Prostate gland (tissue), 2 donors: ENCODE measurements around the gene ALDH1A2.
A peak's percentile ranks its signal among the peaks of the same experiment; 100 is the strongest.

Experiments used
- POLR2A ChIP-seq: fragments of 450-650 bp; IDR thresholded peaks from one replicate; pipeline ENCODE4 v1.6.1; 2016; ENCODE audit warnings: antibody characterized with exemption, mild to moderate bottlenecking
- TF ChIP-seq, protein P1 (sequence below), 4 experiments: fragments of 200-600 bp in 2 of 4; fragments of 450-650 bp in 2 of 4; sonication (generic) in 2 of 4; IDR thresholded peaks; 1 replicate in 3 of 4; 2 replicates in 1 of 4; pipeline ENCODE4 v1.5.1; 2016 to 2019; ENCODE audit warnings: antibody characterized with exemption in 4 of 4, mild to moderate bottlenecking in 2 of 4, moderate library complexity in 2 of 4

DNA sequence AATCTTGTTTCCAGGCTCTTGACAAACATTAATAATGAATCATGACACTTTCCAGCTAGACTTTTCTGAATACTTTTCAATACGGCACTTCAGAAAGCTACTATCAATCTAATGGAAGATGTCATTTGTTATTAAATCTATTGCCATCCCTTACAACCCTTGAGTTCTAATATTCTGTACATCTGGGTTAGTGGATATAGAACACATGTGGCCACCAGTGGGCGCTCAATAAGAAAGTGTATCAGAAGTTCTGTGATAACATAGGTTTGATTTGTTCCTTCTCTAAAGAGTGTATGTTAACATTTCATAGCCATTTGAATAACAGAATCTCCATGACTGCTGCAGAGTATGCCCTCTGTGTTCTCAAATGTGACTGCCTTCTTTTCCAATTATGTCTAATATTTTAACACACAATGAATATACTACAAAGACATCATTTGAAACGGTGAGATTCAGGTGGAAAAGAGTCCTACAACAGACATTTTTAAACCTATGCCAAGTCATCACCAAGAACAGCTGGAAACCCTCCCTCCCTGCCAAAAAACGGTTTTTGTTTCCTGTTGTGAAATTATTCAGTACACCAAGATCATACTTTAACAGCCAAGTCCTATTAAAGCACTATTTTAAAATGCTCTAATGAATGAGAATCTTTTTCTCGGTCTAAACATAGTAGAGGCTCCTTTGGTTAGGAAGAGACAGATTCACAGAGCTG lies 22.2 kb downstream of the ALDH1A2 start:
- TF ChIP-seq, protein P1, sequence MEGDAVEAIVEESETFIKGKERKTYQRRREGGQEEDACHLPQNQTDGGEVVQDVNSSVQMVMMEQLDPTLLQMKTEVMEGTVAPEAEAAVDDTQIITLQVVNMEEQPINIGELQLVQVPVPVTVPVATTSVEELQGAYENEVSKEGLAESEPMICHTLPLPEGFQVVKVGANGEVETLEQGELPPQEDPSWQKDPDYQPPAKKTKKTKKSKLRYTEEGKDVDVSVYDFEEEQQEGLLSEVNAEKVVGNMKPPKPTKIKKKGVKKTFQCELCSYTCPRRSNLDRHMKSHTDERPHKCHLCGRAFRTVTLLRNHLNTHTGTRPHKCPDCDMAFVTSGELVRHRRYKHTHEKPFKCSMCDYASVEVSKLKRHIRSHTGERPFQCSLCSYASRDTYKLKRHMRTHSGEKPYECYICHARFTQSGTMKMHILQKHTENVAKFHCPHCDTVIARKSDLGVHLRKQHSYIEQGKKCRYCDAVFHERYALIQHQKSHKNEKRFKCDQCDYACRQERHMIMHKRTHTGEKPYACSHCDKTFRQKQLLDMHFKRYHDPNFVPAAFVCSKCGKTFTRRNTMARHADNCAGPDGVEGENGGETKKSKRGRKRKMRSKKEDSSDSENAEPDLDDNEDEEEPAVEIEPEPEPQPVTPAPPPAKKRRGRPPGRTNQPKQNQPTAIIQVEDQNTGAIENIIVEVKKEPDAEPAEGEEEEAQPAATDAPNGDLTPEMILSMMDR (IDR thresholded peaks at IDR 0.05), result peak in 3 of 4 experiments; percentile 28 to 61 (median 42)
- no peak for TF ChIP-seq POLR2A
